Measurements from ENCODE around the gene NKPD1. TPM values are rescaled to one million over a fixed set of nuclear protein-coding genes. Genes with fewer than 3 reads are reported as not detected.

NKPD1 gene
- total and polyA plus RNA-seq, 9 of the 15 experiments (the other 6 are each of a cell fraction or from before 2014, with no cell fraction given): 0.03 to 0.09 (median 0.04) TPM; not detected in 5

DNA sequence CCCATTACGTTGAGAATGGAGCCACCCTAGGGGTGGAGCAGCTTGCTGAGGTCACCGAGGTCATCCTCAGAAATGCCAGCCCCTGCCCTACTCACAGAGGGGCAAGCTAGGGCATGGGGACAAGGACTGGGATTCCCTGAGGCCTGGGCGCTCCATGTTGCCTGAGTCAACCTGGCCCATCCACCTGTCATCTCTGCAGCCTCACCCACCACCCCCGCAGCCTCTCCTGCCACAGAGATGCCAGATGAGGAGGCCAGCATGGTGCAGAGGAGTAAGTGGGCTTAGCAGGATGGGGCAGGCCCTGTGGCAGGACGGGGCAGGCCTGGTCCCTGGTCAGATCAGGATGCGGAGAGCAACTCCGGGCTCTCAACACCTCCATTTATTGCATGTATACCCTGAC is 9.5 kb downstream of the NKPD1 start:
- no peak overlapping the region; a peak in 1 of 4 replicates for H3K9ac ChIP-seq (ENCODE audit: insufficient read depth in 1 of 2, low read depth in 2 of 2, low read length in 2 of 2)
- no peaks in the 10 kb centered on the region for H3K79me2 ChIP-seq (ENCODE audit: control insufficient read depth, insufficient read depth, low read length)
- H2AFZ ChIP-seq (ENCODE audit: low read depth, low read length): no peak overlapping the region
- BruUV-seq (replicated peaks): no TSS peak
- H3K4me2 ChIP-seq (ENCODE audit: insufficient read depth, low read length): no peak overlapping the region
- DNase-seq (ENCODE audit: extremely low read depth in 1 of 4, low spot score in 3 of 4): no peak
- H3K27me3 ChIP-seq (ENCODE audit: control insufficient read depth in 2 of 2, insufficient read depth in 2 of 2, low read length in 2 of 2): no peaks in the 10 kb centered on the region
- WGBS (ENCODE audit: insufficient coverage, low coverage, missing lambda C conversion rate): 73% methylated on average over 5 of the region's 7 CpGs
- no peak for FAIRE-seq
- in situ Hi-C loops (cut with MboI): no loop called here
- H3K9me1 ChIP-seq (ENCODE audit: control insufficient read depth, insufficient read depth, low read length): peaks cover 5% of the 10 kb centered on the region
- ChIA-PET CTCF (ENCODE audit: low intra/inter-chr PET ratio) (no interaction called here), POLR2A (interaction anchor here (0.6 kb wide), 1 partner anchor 649 kb away, joined by 4 read pairs; no protein-coding TSS in a partner anchor)
- H3K4me3 ChIP-seq: no peak overlapping the region
- intact Hi-C loops (cut with micrococcal nuclease): no loop called here
- H3K36me3 ChIP-seq (ENCODE audit: control insufficient read depth, insufficient read depth, low read length): peaks cover 8% of the 10 kb centered on the region; the same call in 1 of the 3 replicates
- TF ChIP-seq POLR3A (IDR thresholded peaks at IDR 0.05; ENCODE audit: borderline replicate concordance, extremely low read depth, insufficient read depth, insufficient read length) (no peak), ZNF695 (CRISPR knock-in tag; IDR thresholded peaks at IDR 0.05) (no peak), CHD4 (IDR thresholded peaks at IDR 0.05; ENCODE audit: insufficient read depth, insufficient replicate concordance, low read depth, low read length, poor library complexity, severe bottlenecking) (no peak), ZNF354B (CRISPR knock-in tag; IDR thresholded peaks at IDR 0.05) (no peak), NKRF (IDR thresholded peaks at IDR 0.05; ENCODE audit: borderline replicate concordance) (no peak), RUNX1 (IDR thresholded peaks at IDR 0.05; ENCODE audit: low read depth) (no peak), ETS1 (conservative IDR thresholded peaks at IDR 0.05; ENCODE audit: control insufficient read depth, low read depth, low read length) (no peak), CBX3 (IDR thresholded peaks at IDR 0.05; ENCODE audit: borderline replicate concordance in 1 of 2, low read length in 2 of 2) (no peak), THAP12 (CRISPR knock-in tag; IDR thresholded peaks at IDR 0.05) (no peak), IRF2 (CRISPR knock-in tag; IDR thresholded peaks at IDR 0.05) (no peak)
- H3K4me1 ChIP-seq (replicated peaks in 1 of 2; ENCODE audit: control insufficient read depth in 2 of 2, insufficient read depth in 2 of 2, low read length in 2 of 2): peaks cover 15 to 66% of the 10 kb centered on the region in 2 experiments
- no peak for ATAC-seq
- H4K20me1 ChIP-seq (replicated peaks; ENCODE audit: control insufficient read depth, insufficient read depth, low read length): peaks cover 8% of the 10 kb centered on the region
- H3K27ac ChIP-seq (ENCODE audit: extremely low read depth, low read depth, low read length): no peak overlapping the region
- H3K9me3 ChIP-seq (replicated peaks; ENCODE audit: control insufficient read depth, insufficient read depth, low read depth, low read length): no peaks in the 10 kb centered on the region

All from K562 (cell line).